Dermis blood vessel endothelial cell (primary cell): ENCODE measurements around the gene LGR6. TPM values are rescaled to one million over a fixed set of nuclear protein-coding genes. Genes with fewer than 3 reads are reported as not detected.

Source experiments
- DNase-seq: peaks from one replicate; pipeline ENCODE4 v3.0.0; 2010
- total RNA-seq: library from RNA; depleted of rRNA; stranded (reverse); fragments of >200 nt; gene quantifications from 2 replicates; pipeline ENCODE4 v1.2.3, GENCODE V29; 2014

Gene LGR6
- total RNA-seq, 1 donor from 2014 or later = not detected

DNA sequence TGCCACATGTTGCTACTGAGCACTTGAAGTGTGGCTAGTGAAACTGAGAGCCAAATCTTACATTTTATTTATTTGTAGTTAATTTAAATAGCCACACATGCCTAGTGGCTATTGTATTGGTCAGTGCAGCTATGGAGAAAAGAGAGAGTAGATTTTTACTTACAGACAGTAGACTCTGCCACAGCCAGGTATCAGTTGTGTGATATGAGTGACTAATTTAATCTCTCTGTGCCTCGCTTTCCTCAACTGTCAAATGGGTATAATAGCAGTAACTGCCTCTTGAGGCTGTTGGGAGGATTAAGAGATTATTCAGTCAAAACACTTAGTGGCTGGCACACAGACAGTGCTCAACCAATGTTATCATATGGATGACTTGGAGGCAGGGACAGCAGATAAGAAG lies 99.2 kb downstream of the LGR6 start:
- DNase-seq = no peak

DNA sequence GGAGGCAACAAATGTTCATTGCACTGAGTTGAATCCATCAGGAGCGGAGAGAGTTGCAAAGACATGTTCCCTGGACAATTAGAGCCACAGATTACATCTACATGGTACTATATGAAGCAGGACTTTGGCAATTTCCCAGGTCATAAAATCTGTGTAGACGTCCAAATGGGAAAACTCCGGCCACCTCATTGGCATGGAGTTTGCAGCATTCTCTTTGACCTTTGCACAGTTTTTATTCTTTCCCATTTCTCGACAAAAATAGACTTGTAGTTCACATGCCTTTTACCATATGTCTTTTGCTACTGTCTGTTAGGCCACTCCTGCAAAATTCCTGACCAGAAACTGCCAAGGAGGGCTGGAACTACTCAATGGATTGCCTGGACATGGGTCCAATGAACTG lies 100.0 kb downstream of the LGR6 start:
- DNase-seq = no peak

DNA sequence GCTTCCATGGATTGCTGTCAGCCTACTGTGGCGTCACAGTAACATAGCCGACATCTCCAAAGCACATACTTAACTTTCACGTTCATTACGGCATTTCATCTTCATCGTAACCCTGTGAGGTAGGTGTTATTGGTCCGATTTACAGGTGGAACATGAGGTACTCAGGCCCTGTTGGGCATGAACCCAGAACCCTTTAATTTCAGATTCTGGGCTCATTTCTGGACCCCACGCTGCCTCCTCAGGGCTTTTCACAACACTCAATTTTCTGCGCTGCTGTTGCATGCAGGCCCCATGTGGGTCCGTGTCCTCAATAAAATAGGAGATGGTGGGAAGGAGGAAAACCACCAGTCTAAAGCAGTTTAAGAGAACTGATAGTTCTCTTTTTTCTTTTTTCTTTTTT lies 108.6 kb downstream of the LGR6 start:
- DNase-seq = no peak

DNA sequence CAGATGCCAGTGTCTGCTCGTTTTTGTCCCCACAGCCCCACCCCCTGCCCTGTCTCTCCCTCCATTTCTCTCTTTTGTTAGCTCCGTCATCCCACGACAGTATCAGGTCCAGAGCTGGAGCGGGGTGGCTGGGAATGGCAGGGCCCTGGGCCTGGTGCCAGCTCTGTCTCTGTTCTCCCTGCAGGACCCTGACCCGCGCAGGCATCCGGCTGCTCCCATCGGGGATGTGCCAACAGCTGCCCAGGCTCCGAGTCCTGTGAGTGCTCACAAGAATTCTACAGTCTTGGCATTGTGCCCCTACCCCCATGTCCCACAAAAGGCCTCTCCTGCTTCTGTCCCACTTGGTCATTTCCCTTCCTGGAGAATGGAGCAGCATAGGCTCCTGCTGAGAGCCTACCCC lies 110.8 kb downstream of the LGR6 start:
- no peak for DNase-seq

DNA sequence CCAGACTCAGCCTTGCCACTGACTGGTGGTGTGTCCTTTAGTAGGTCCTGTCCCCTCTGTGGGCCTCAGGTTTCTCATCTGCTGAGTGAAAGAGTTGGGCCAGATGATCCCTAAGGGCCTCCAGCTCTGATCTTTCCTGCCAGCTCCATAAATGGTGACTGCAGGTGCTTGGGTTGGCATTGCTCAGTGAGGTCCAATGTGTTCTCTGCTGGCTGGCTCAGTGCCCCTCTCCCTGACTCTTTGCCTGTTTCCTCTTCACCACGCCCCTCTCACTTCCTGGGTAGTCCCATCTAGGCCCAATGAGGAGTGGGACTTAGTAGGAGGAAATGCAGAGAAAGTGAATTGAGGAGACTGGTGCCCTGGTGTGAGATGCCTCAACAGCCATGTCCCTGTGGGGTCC lies 111.6 kb downstream of the LGR6 start:
- DNase-seq = no peak

DNA sequence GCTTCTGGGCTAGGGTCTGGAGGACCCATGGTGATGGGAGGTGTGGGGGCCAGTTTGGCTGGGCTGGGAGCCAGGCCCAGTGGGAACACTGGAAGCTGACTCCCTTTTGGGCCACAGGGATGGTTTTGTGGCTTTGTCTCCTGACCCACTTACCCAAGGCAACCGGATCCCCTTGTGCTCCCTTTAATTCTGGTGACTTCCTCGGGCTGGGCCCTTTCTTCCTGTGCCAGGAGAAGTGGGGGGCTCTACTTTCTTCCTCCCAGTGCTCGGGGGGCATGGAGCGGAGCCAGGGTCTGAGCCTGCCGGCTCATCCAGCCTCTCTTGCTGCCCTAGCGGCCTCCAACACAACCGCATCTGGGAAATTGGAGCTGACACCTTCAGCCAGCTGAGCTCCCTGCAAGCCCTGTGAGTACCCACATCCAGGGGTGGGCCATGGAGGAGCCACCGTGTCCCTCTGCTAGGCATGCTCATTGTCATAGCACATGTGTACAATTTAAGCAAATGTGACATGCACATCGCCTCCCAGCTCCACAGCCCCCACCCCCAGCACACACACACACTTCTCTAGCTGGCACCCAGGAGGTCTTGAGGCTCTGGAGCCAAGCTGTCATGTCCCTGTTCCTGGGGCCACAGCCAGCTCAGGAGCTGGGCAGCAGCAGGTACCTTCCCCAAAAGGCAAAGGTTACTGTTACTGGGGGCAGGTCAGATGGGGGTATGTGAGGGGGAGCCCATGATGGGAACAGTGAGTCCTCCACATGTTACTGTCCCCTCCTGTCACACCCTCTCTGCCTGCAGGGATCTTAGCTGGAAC lies 113.1 kb downstream of the LGR6 start:
- DNase-seq = no peak

DNA sequence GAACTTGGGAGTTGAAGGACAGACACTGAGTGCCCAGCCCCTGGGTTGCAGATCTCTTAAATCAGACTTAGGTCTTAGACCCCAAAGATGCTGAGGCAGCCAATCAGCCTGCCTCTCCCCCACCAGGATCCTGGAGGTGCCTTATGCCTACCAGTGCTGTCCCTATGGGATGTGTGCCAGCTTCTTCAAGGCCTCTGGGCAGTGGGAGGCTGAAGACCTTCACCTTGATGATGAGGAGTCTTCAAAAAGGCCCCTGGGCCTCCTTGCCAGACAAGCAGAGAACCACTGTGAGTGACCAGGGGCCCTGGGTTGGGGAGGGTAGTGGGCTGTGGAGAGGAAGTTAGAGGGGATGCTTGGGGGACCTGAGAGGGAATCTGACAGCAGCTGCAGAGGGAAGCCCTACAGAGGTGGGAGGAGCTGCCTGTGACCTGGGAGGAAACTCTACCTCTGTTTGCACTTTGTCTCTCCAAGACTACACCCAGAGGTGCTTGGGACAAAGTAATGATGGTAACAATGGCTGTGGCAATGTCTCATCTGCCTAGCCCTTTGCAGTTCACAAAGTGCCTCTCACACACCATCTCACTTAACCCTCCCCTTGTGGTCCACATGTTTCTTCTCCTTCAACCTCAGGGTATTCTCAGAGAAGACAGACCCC lies 116.6 kb downstream of the LGR6 start:
- DNase-seq = no peak

DNA sequence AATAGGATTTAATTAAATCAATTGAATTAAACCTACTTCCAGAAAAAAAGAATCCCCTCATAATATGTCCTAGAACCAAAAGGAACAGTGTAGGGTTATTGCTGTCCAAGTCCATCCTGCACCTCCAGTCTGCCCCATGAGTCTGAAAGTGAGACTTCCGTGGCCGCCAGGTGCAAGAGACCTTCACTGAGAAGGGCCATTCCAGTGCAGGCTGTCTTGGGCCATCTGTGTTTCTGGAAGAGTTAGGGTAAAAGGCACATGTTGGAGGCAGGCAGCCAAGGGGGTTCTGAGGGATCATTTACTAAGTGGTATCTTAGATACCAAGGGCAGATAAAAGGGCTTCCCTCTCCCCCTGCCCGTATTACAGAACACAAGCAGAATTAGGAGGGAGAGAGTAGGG lies 117.1 kb downstream of the LGR6 start:
- DNase-seq = no peak

DNA sequence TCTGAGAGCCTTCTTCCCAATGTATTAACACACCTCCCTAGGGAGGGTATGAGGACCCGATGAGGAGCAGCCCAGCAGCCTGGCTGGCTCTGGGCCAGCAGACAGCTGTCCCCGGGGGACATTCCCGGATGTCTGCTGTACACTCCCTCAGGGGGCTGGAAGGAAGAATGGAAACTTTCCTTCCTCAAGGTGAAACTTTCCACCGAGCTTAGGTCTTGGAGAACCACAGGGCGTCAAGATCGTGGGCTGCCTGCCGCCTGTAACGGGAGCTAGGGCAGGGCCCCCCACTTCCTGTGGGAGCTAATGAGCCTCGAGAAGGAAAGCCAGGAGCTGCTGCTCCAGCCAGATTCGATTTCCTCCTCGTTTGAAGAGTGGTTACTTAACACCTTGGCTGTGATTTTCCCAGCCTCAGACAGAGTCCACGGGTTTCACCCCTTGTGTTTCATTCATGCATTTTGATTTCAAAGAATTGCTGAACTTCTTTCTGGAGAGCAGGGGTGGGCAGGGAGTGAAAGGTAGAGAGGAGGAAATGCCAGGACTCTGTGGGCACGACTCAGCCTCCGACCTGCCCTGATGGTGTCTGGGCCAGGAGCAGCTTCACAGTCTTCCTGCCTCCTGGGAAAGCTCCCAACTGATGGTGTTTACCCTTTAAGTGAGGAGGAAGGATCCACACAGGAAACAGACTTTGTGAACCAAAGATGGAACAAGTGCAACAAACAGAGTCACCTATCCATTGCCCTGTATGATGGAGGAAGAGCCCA lies 118.5 kb downstream of the LGR6 start:
- DNase-seq = peak; percentile 37

DNA sequence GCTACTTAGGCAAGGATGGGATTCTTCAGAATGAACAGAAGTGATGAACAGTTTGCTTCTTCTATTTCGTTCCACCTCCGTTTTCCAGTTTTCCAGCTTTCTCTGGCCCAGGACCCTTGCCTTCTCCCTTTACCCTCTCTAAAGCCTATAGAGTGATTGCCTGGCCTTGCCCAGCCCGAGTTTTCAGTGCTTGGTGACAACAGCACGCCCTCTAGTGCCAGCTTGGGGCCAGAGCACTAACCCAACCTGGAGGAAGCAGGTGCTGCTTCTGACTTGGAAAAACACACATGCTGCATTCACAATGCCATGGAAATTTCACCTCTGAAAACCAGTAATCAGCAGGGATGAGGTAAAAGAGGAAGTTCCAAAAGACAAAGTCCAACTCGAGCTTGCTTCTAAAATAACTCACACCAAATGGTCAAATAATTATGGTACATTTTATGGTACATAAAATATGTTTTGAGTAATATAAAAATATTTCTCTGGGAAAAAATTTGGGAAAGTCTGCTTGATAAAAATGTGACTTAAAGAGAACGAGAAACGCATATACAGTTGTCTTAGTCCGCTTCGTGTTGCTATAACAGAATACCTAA lies 122.1 kb downstream of the LGR6 start:
- DNase-seq = peak; percentile 91

DNA sequence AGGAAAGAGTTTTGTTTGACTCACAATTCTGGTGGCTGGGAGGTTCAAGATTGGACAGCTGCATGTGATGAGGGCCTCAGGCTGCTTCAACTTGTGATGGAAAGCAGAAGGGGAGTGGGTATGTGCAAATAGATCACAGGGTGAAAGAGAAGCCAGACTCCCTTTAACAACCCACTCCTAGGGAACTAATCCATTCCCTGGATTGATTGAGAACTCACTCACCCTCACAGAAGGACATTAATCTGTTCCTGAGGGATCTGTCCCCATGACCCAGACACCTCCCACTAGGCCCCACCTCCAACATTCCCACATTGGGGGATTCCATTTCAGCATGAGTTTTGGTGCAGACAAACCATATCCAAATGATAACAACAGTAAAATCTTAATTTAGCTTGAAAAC lies 122.6 kb downstream of the LGR6 start:
- DNase-seq = no peak

DNA sequence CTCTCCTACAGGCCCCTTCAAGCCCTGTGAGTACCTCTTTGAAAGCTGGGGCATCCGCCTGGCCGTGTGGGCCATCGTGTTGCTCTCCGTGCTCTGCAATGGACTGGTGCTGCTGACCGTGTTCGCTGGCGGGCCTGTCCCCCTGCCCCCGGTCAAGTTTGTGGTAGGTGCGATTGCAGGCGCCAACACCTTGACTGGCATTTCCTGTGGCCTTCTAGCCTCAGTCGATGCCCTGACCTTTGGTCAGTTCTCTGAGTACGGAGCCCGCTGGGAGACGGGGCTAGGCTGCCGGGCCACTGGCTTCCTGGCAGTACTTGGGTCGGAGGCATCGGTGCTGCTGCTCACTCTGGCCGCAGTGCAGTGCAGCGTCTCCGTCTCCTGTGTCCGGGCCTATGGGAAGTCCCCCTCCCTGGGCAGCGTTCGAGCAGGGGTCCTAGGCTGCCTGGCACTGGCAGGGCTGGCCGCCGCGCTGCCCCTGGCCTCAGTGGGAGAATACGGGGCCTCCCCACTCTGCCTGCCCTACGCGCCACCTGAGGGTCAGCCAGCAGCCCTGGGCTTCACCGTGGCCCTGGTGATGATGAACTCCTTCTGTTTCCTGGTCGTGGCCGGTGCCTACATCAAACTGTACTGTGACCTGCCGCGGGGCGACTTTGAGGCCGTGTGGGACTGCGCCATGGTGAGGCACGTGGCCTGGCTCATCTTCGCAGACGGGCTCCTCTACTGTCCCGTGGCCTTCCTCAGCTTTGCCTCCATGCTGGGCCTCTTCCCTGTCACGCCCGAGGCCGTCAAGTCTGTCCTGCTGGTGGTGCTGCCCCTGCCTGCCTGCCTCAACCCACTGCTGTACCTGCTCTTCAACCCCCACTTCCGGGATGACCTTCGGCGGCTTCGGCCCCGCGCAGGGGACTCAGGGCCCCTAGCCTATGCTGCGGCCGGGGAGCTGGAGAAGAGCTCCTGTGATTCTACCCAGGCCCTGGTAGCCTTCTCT lies 124.6 kb downstream of the LGR6 start:
- DNase-seq = no peak

DNA sequence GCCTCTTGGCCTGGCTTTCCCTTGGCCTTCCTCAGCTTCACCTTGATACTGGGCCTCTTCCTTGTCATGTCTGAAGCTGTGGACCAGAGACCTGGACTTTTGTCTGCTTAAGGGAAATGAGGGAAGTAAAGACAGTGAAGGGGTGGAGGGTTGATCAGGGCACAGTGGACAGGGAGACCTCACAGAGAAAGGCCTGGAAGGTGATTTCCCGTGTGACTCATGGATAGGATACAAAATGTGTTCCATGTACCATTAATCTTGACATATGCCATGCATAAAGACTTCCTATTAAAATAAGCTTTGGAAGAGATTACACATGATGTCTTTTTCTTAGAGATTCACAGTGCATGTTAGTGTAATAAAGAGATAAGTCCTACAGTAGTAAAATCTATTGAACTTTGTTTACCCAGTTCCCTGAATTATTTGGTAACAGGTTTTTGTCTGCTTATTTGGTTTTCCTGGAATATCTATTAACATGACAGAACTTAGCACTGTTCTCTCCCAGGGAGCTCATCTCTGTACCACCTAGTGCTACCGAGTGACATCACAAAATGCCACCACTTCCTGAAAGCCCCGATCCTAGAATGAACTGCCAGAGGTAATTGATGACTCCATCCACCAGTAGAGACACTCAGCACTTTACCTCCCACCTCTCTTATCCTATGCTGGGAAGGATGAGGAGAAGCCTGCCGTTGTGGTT lies 125.9 kb downstream of the LGR6 start:
- peak; percentile 10 for DNase-seq

DNA sequence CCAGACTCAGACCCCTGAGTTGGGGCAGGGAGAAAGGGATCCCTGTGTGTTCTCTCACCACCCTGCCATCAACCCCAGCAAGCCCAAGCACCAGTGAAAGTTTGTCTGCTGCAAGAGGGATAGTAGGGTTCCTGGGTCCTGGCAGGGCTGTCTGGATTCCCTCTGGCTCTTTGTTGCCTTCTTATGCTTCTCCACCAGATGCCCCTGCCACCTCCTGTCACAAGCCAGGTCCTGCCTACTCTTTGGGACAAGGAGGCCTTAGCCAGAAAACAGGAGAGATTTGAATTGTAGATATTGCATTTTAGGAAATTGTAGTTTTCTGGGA lies 126.4 kb downstream of the LGR6 start:
- no peak for DNase-seq

DNA sequence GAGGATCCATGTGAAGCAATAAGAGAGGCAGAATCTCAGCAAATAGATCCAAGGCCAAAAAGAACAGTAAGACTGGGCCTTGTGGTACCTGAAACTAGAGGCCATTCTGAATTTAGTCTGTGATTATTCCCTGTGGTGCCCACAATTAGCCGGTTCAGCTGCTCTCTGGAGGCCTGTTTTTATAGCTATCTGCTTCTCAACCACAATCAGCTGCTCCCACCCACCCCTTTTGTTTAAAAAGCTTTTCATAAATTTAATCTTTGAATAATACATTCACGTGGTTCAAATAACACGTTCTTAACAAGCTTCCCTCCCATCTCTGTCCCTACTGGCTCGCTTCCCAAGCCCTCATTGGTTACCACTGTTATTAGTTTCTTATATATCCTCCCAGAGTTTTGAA lies 130.1 kb downstream of the LGR6 start:
- DNase-seq = no peak

DNA sequence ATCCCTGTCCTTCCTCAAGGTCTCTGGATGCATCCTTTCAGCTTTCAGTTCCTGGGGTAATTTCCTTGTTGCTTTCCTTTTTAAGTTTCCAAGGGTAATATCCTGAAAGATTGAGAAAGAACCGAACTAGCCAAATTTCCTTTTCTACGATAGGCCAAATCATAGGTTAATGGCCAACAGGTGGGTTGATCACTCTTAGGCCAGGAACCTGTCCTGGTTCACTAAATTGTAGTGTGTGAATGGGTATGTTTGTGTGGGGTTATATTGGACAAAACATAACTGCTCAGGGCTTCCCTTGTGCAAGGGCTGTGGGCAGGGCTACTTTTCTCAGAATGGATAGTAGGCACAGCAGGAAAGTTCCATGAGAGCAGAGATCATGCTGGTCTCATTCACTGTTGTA lies 131.0 kb downstream of the LGR6 start:
- no peak for DNase-seq

DNA sequence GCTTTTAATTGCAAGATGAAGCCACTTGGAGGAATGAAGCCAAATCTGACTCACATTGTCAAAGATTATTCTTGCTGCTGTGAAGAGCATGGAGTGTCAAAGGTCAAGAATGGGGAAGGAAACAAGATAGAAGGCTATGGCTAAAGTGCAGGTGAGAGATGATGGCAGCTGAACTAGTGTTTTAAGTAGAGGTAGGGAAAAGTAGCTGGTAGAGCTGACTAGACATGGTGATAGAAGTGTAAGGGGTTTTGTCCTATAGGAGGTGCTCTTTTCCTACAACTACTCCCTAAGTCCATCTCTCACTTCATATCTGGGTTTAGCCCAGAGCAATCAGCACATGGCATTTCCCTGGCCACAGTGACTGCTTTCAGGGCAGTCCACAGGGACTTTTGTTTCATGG lies 136.3 kb downstream of the LGR6 start:
- no peak for DNase-seq

DNA sequence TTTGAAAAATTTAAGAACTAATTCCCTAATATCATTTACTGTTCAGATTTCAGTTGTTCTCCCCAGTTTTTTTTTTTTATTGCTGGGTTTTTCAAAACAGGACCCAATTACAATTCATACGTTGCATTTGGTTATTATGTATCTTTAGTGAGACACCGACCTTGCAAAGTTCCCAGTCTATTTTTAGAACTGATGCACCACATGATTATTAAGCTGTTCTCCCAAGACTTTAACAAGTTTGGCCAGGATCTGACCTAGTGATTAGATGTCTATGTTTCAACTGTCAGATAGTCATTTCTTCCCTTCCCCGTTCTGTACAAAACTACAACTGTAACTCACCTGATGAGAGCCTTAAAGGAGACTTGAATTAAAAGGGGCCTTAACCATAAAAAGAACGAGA lies 140.3 kb downstream of the LGR6 start:
- DNase-seq = no peak

DNA sequence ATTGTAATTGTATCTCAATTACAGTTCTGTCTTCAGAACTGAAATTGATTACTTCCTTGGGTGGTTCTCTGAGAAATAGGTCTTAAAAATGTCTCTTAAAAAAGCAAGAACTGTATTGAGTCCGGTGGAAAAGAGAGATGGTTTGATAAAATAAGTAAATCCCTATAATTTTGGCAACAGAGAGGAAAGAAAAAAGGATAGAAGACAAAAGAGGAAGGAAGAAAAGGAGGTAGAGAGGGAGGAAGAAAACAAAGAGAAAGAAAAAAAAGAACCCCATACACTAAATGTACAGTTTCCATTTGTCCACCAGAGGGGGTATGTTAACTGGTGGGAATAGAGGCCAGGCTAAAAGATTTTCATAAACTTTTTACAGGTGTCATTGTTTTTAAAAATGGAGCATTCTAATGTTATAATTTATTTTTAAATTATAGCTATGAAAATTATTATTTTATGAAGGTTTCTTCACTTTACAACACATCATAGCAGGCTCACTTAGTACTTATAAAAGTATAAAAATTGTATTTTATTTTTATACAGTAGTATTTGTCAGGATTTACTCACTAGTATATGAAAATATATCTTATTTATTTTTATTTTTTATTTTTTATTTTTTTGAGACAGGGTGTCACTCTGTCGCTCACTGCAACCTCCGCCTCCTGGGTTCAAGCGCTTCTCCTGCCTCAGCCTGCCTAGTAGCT lies 150.2 kb downstream of the LGR6 start:
- peak; percentile 63 for DNase-seq

DNA sequence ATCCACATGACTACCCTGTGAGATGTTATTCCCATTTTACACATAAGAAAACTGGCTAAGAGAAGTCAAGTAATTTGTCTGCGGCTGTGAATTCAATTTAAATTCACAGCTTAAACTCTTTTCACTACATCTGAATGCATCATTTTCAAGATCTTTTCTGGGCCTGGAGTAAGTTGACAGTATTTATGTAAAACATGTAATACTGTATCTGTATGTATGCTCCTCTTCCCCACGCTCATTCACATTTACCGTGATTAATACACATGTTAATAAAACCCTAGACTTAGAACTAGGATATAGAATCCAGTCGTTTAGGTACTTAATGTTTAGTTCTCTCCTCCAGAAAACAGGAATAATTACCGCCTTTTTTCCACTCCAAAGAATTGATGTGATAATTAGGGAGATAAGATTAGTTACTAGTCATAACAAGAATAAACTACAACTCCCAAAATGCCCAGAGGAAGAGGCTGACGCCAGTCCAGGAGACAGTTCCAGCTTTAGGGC lies 154.5 kb downstream of the LGR6 start:
- no peak for DNase-seq
